ENCODE measurements around the gene DLX1. TPM values are rescaled to one million over a fixed set of nuclear protein-coding genes. Genes with fewer than 3 reads are reported as not detected.

Gene DLX1
- total RNA-seq, 1 experiment from 2014 or later: 7.6 TPM

GRCh38 chr2:172134270-172134669 is 49.0 kb downstream of the DLX1 start:
- H3K79me2 ChIP-seq (ENCODE audit: low read length): no peaks in the 10 kb centered on the region
- no peak overlapping the region for H2AFZ ChIP-seq (ENCODE audit: low read length)
- no TSS peak for BruUV-seq (replicated peaks)
- no peak overlapping the region for H3K4me3 ChIP-seq (ENCODE audit: low read length)
- H3K36me3 ChIP-seq (ENCODE audit: low read depth, low read length): no peaks in the 10 kb centered on the region
- ChIA-PET CTCF (no interaction called here), POLR2A (ENCODE audit: unreplicated experiment) (no interaction called here)
- H3K4me2 ChIP-seq (ENCODE audit: low read length): no peak overlapping the region
- TF ChIP-seq EZH2 (IDR thresholded peaks at IDR 0.05; ENCODE audit: low read length, unreplicated experiment): no peak
- no peak for TF ChIP-seq CTCF (conservative IDR thresholded peaks at IDR 0.05; ENCODE audit: low read depth, low read length)
- no peak for TF ChIP-seq EZH2phosphoT487 (IDR thresholded peaks at IDR 0.05; ENCODE audit: borderline replicate concordance, low read length)
- no peak for DNase-seq
- H4K20me1 ChIP-seq (ENCODE audit: low read length): no peaks in the 10 kb centered on the region
- H3K27me3 ChIP-seq (ENCODE audit: low read length): no peaks in the 10 kb centered on the region
- no peak overlapping the region for H3K9ac ChIP-seq (ENCODE audit: low read length)
- H3K4me1 ChIP-seq (ENCODE audit: insufficient read depth, low read length): no peaks in the 10 kb centered on the region
- ATAC-seq: no peak
- H3K9me3 ChIP-seq (ENCODE audit: low read length): no peaks in the 10 kb centered on the region
- H3F3A ChIP-seq (ENCODE audit: low read length, unreplicated experiment): no peaks in the 10 kb centered on the region
- intact Hi-C loops (cut with micrococcal nuclease): no loop called here
- H3K9me2 ChIP-seq (replicated peaks; ENCODE audit: low read length): no peaks in the 10 kb centered on the region
- H3K27ac ChIP-seq (ENCODE audit: low read length): no peak overlapping the region

- Histone ChIP-seq H3K4me3 (ENCODE audit: low read length) (no peak overlapping the region), H3K9me2 (replicated peaks; ENCODE audit: low read length) (no peaks in the 10 kb centered on the region), H3K27ac (ENCODE audit: low read length) (no peak overlapping the region), H3K9ac (ENCODE audit: low read length) (no peak overlapping the region), H3F3A (ENCODE audit: low read length, unreplicated experiment) (no peaks in the 10 kb centered on the region), H3K4me2 (ENCODE audit: low read length) (no peak overlapping the region), H3K27me3 (ENCODE audit: low read length) (no peaks in the 10 kb centered on the region), H3K79me2 (ENCODE audit: low read length) (no peaks in the 10 kb centered on the region), H3K36me3 (ENCODE audit: low read depth, low read length) (no peaks in the 10 kb centered on the region), H2AFZ (ENCODE audit: low read length) (no peak overlapping the region), H4K20me1 (ENCODE audit: low read length) (no peaks in the 10 kb centered on the region), H3K4me1 (ENCODE audit: insufficient read depth, low read length) (no peaks in the 10 kb centered on the region), H3K9me3 (ENCODE audit: low read length) (no peaks in the 10 kb centered on the region)
- intact Hi-C loops (cut with micrococcal nuclease): no loop called here
- CTCF ChIA-PET: no interaction called here
- POLR2A ChIA-PET (ENCODE audit: unreplicated experiment): interaction anchor here (0.6 kb wide), 1 partner anchor 26 kb away, joined by 3 read pairs; no protein-coding TSS in a partner anchor
- ATAC-seq: no peak
- no TSS peak for BruUV-seq (replicated peaks)
- no peak for DNase-seq
- TF ChIP-seq EZH2phosphoT487 (IDR thresholded peaks at IDR 0.05; ENCODE audit: borderline replicate concordance, low read length) (no peak), EZH2 (IDR thresholded peaks at IDR 0.05; ENCODE audit: low read length, unreplicated experiment) (no peak), CTCF (conservative IDR thresholded peaks at IDR 0.05; ENCODE audit: low read depth, low read length) (no peak)
These were observed 50.1 kb downstream of the DLX1 start for GRCh38 chr2:172135446-172135845.

DNA sequence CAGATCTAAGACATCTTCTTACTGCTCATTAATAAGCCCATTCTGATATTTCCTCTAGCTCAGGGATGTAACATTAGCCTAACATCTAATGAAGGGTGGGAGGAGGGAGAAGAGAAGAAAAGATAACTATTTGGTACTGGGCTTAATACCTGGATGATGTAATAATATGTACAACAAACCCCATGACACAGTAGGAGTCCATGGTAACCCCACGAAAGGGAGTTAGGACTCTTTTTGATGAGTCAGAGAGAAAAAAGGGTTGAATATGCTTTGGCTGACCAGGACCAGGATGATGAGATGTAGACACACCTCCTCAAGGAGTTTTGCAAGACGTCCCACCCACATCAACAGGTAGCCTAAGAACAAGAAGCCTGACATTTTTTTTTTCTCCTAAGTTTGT is 51.8 kb downstream of the DLX1 start:
- DNase-seq: no peak
- BruUV-seq (replicated peaks): no TSS peak
- intact Hi-C loops (cut with micrococcal nuclease): no loop called here

More for the DNA sequence above, 51.8 kb downstream of the DLX1 start:
- Histone ChIP-seq H3K79me2 (ENCODE audit: low read length) (no peaks in the 10 kb centered on the region), H2AFZ (ENCODE audit: low read length) (no peak overlapping the region), H3K4me1 (ENCODE audit: insufficient read depth, low read length) (no peaks in the 10 kb centered on the region), H3K36me3 (ENCODE audit: low read depth, low read length) (no peaks in the 10 kb centered on the region), H3K9me2 (replicated peaks; ENCODE audit: low read length) (no peaks in the 10 kb centered on the region), H3K27me3 (ENCODE audit: low read length) (no peaks in the 10 kb centered on the region), H3K4me3 (ENCODE audit: low read length) (no peak overlapping the region), H3F3A (ENCODE audit: low read length, unreplicated experiment) (no peaks in the 10 kb centered on the region), H3K4me2 (ENCODE audit: low read length) (no peak overlapping the region), H3K9me3 (ENCODE audit: low read length) (no peaks in the 10 kb centered on the region), H3K27ac (ENCODE audit: low read length) (no peak overlapping the region), H4K20me1 (ENCODE audit: low read length) (no peaks in the 10 kb centered on the region), H3K9ac (ENCODE audit: low read length) (no peak overlapping the region)
- ATAC-seq: no peak
- TF ChIP-seq EZH2phosphoT487 (IDR thresholded peaks at IDR 0.05; ENCODE audit: borderline replicate concordance, low read length) (no peak), CTCF (conservative IDR thresholded peaks at IDR 0.05; ENCODE audit: low read depth, low read length) (no peak), EZH2 (IDR thresholded peaks at IDR 0.05; ENCODE audit: low read length, unreplicated experiment) (no peak)
- CTCF ChIA-PET: no interaction called here
- POLR2A ChIA-PET (ENCODE audit: unreplicated experiment): interaction anchor here (0.5 kb wide), 1 partner anchor 599 kb away, joined by 3 read pairs; no protein-coding TSS in a partner anchor

Data from PC-3 (cell line).